HUES48 (cell line): ENCODE measurements around the gene CRB2.

ENCODE experiments used
- H3K27ac ChIP-seq: one replicate; pipeline ENCODE4 v1.7.0; 2013; ENCODE audit warnings: low read depth, low read length, inconsistent platforms
- H3K27me3 ChIP-seq: 2 replicates; pipeline ENCODE4 v1.6.1; 2013; ENCODE audit warnings: mild to moderate bottlenecking, low read length; ENCODE audit not compliant: control insufficient read depth, insufficient read depth
- H3K36me3 ChIP-seq: 2 replicates; pipeline ENCODE4 v1.6.1; 2013; ENCODE audit warnings: low read length; ENCODE audit not compliant: control insufficient read depth, insufficient read depth
- H3K4me1 ChIP-seq: 2 replicates; pipeline ENCODE4 v1.6.1; 2013; ENCODE audit warnings: mild to moderate bottlenecking, low read length; ENCODE audit not compliant: control insufficient read depth, insufficient read depth
- H3K4me3 ChIP-seq: 2 replicates; pipeline ENCODE4 v1.5.1; 2013; ENCODE audit warnings: mild to moderate bottlenecking, low read depth, low read length
- H3K9ac ChIP-seq: 2 replicates; pipeline ENCODE4 v1.6.1; 2013; ENCODE audit warnings: mild to moderate bottlenecking, low read depth, low read length, moderate library complexity
- H3K9me3 ChIP-seq: 2 replicates; pipeline ENCODE4 v1.6.1; 2013; ENCODE audit warnings: low read length; ENCODE audit not compliant: control insufficient read depth, insufficient read depth

The CRB2 gene

DNA sequence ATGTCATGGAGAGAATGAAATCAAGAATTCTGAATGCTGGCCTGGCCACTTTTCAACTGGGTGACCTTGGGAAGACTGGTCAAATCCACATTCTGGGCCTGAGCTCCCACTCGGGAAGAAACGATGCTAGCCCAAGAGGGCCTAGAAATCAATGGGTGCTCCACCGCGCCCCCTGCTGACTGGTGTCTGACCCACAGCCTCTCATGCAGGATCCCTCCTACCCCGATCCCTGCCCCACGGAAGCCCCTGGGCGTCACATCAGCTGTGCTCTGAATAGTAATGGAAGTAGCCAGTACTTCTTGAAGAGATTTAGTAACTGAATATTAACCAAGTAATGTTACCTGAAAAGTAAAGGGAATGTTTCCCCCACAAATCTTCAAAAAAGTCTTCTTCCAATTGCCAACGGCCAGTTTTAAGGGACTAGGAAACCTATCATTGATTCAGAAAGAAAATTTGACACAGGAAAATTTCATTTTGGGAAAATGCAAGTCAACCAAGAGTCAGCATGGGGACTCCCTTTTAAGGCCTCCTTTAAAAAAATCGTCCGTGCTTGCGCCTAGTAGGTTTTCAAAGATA lies 43.9 kb downstream of the CRB2 start:
- H3K27me3 ChIP-seq, result no peaks in the 10 kb centered on the region; the same call in 1 of the 2 replicates
- H3K4me3 ChIP-seq, result no peak overlapping the region
- H3K9me3 ChIP-seq, result no peaks in the 10 kb centered on the region
- H3K9ac ChIP-seq, result no peak overlapping the region
- H3K4me1 ChIP-seq, result peaks cover 8% of the 10 kb centered on the region; the same call in 1 of the 2 replicates
- H3K36me3 ChIP-seq, result no peaks in the 10 kb centered on the region
- no peak overlapping the region for H3K27ac ChIP-seq

DNA sequence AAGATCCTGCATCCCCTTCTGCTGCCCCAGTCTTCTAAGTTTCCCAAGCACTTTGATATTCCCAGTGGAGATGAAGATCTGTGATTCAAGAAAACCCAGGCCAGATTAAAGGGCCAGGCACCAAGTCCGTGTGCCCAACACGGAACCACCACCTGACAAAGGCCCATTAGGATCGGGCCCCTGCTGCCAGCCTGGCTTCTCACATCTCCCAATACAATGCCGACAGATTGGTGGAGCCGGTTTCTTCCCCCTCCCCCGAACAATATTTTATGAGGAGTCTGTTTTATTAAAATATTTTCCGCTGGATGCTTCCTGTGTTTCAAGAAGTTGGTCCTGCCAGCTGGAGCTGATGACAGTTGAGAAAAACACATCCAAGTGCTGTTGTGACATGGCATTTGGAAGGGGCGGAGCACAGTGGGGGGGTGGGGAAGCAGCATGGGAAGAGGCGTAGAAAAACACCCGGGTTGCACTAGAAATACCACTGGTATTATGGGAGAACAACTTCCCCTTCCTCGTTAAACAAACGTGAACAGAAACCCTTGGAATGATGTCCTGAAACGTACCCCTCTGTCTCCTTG lies 45.0 kb downstream of the CRB2 start:
- Histone ChIP-seq H3K9ac (no peak overlapping the region), H3K4me1 (peaks cover 9% of the 10 kb centered on the region), H3K27ac (no peak overlapping the region), H3K4me3 (no peak overlapping the region), H3K9me3 (no peaks in the 10 kb centered on the region), H3K27me3 (no peaks in the 10 kb centered on the region; the same call in 1 of the 2 replicates), H3K36me3 (no peaks in the 10 kb centered on the region)

DNA sequence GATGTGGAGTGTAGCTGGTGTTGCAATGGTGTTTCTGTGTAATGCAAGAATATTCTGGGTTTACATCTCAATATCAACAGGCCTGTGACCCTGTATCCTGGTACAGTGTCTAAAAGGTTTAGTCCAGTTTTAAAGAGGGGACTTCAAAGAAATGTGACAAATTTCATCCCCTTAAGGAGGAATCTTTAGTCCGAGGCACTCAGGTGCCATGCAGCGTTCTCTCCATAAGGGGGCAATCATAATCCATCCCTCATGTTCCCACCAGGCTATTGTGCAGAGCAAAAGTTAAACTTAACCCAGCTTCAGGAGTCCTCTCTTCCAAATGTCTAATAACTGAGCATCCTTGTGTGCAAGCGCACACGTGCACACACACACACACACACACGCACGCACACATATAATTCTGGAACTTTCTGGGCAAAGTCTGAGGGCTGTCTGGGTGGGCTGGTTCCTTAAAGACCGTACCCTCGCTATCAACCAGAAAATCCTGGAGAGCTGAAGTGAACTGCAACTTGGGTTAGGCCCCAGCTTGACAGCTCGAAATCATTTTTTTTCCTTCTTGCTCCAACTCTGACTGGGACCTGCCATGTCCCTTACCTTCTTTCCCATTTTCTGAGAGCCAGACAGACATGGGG lies 46.0 kb downstream of the CRB2 start:
- Histone ChIP-seq H3K27ac (no peak overlapping the region), H3K27me3 (no peaks in the 10 kb centered on the region; the same call in 1 of the 2 replicates), H3K4me3 (no peak overlapping the region), H3K9me3 (no peaks in the 10 kb centered on the region), H3K36me3 (no peaks in the 10 kb centered on the region), H3K4me1 (peaks cover 17% of the 10 kb centered on the region), H3K9ac (no peak overlapping the region)

DNA sequence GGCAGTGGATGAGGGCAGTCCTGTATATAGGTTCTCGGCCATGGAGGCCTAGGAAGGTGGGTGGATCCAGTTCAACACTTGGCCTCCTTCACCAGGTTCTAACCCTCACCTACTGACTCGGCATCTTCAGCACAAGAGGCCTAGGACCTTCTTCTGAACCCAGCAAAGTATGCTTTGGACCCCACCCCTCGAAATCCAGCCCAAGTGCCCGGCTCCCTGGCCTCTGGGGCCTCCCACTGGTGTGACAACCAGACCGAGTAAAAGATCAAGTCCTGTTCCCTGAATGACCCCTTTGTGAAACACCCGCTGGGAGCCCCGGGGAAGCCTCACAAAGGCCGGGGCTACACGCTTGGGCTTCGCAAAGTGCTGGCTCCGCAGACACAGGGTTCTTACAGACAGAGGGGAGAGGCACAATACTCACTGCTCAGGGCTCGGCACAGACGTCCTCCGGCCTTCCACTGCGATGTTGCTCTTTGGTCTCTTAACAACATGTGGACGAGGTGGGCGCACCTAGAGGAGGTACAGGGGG lies 47.0 kb downstream of the CRB2 start:
- Histone ChIP-seq H3K9me3 (no peaks in the 10 kb centered on the region), H3K4me1 (peaks cover 24% of the 10 kb centered on the region), H3K4me3 (no peak overlapping the region), H3K27me3 (no peaks in the 10 kb centered on the region; the same call in 1 of the 2 replicates), H3K9ac (no peak overlapping the region), H3K27ac (no peak overlapping the region), H3K36me3 (no peaks in the 10 kb centered on the region)

DNA sequence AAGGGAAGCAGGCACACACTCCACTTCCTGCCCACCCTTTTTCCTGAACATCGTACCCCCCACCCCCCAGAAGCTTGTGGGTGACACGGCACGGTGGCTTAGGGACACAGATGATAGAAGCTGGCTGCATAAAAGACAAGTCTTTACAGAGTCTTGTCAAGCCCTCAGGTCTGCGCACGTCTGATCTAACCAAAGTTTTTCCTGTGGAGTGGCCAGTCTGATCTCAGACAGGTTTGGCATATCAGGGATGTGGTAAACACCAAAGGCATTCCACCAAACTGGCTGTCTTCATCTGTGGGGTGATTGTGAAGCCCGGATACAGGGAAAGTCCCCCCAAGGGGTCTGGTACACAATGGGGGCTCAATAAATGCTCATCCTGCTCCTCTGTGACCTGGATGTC lies 50.0 kb downstream of the CRB2 start:
- H3K27me3 ChIP-seq, result no peaks in the 10 kb centered on the region; the same call in 1 of the 2 replicates
- no peaks in the 10 kb centered on the region for H3K36me3 ChIP-seq

DNA sequence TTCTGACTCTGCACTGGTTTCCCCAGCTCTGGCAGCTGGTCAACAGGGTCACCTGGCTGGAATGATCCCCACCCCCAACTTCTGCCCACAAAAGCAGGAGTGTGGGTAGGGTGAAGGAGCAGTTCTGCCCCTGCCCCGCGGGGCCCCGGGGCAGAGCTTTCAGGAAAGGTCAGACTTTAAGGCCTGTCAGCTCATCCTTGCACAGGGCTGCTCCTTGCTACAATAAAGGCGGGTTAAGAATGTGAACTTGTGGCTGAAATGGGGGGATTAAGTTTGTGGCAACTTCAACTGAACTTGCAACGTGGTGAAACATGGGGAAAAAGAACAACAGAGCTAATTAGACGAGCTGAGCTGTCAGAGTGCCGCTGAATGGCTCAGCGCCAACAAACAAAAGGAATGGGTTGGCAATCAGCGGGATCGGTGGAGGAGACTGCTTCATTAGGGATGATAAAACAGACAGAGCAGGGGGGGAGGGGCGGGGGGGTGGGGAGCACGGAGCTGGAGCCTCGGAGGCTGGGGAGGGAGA lies 50.8 kb downstream of the CRB2 start:
- H3K4me1 ChIP-seq, result peaks cover 24% of the 10 kb centered on the region
- H3K27me3 ChIP-seq, result no peaks in the 10 kb centered on the region; the same call in 1 of the 2 replicates
- H3K27ac ChIP-seq, result peak overlapping the region; percentile 14
- no peaks in the 10 kb centered on the region for H3K9me3 ChIP-seq
- no peak overlapping the region for H3K9ac ChIP-seq
- H3K36me3 ChIP-seq, result no peaks in the 10 kb centered on the region
- no peak overlapping the region for H3K4me3 ChIP-seq

More for the DNA sequence above, 50.0 kb downstream of the CRB2 start:
- Histone ChIP-seq H3K4me1 (peaks cover 24% of the 10 kb centered on the region), H3K9me3 (no peaks in the 10 kb centered on the region), H3K4me3 (no peak overlapping the region), H3K27ac (no peak overlapping the region), H3K9ac (no peak overlapping the region)

DNA sequence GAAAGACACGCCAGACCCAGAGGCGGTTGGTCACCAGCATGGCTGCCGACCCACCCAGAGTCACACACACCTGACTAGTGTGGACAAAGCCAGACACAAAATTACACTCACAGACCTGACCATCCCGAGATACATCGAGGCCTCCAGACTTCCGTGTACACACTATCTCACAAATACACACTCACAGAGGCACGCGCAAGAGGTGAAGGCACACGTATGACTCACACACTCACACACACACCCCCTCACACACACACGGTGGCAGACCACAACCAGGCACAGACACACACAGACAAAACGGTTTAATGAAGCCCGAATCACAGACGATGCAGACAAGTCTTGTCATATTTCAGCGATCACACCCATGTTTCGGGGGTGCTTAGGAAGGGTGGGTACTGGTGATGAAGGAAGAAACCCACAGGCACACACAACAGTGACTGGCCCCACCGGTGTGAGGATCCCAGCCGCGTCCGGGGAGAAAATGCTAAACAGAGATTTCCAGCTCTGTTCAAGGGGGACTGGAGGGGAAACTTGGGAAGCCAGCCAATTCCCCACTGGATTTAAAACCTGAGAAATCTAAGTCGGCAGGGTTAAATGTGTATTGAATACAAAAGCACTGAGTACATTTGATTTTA lies 51.3 kb downstream of the CRB2 start:
- H3K36me3 ChIP-seq, result no peaks in the 10 kb centered on the region
- H3K27ac ChIP-seq, result no peak overlapping the region
- no peaks in the 10 kb centered on the region for H3K9me3 ChIP-seq
- peaks cover 24% of the 10 kb centered on the region for H3K4me1 ChIP-seq
- H3K4me3 ChIP-seq, result no peak overlapping the region
- no peaks in the 10 kb centered on the region; the same call in 1 of the 2 replicates for H3K27me3 ChIP-seq
- H3K9ac ChIP-seq, result no peak overlapping the region

DNA sequence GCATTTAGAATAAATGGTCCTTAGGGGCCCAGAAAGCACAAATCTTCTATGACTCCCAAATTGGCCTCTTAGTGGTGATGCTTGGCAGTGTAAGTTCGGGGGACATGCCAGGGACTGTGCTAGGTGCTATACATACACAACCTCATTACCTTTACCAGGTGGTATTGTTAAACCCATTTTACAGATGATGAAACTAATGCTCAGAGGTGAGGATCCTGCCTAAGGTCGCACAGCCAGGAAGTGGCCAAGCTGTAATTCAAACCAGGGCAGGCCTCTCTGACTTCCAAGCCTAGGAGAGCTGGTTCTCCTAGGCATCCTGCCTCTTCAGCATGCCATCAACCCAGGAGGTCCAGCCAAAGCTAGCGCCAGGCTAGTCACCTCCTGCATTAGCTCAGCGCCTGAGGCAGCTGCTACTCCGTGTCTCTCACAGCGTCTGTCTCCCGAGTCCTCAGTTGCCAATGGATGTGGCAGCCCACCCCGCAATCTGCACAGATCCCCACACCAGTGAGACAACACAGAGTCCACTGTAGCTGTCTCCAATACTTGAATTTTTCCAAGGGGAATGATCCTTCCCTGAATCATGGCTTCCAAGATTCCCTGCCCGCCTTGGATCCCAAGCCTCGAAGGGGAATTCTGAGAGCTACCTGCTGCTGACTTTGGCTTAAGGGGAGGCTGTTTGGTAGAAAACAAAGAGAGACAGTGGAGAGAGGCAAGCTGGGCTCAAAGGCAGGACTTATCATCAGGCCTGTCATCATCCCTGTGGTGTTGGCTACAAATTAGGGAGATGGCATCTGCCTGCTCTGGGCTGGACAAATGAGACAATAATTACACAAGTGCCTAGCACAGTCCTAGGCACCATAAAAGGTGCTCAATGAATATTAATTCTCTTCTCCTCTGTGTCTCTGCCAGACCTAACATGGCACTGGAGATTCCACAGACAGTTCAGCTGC lies 52.6 kb downstream of the CRB2 start:
- no peaks in the 10 kb centered on the region for H3K9me3 ChIP-seq
- H3K4me1 ChIP-seq, result peaks cover 20% of the 10 kb centered on the region
- H3K27me3 ChIP-seq, result no peaks in the 10 kb centered on the region; the same call in 1 of the 2 replicates

DNA sequence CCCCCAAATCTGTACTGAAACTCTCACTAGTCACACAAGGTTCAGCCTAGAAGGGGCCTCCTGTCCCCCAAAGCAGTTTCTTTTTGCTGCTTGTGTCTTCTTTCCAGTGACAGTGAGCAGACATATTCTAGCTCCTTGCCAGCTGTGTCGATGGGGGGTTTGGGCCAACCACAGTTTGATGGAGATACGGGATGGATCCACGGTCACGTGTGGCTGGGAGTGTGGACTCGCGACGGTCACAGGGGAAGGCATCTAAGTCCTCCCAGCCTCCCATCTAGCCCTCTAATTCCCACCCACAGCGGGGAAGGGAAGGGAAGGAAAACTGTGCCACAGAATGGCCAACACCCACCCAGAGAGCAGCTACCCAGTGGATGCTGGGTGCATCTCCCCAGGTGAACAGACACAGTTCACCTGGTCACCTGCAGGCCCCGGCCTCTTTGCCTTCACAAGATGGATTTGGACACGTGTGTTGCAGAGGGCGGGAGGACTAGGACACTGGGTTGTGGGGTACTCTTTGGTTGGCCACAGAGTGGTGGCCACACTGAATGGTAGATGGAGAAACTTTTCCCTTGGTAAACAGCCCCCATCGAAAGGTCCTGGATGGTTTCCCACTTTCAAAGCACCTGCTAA lies 54.4 kb downstream of the CRB2 start:
- H3K4me3 ChIP-seq, result no peak overlapping the region
- no peak overlapping the region for H3K9ac ChIP-seq
- H3K27ac ChIP-seq, result no peak overlapping the region
- H3K4me1 ChIP-seq, result peaks cover 29% of the 10 kb centered on the region
- H3K27me3 ChIP-seq, result no peaks in the 10 kb centered on the region
- no peaks in the 10 kb centered on the region for H3K36me3 ChIP-seq
- no peaks in the 10 kb centered on the region for H3K9me3 ChIP-seq

More for the DNA sequence above, 52.6 kb downstream of the CRB2 start:
- Histone ChIP-seq H3K9ac (no peak overlapping the region), H3K4me3 (no peak overlapping the region), H3K36me3 (no peaks in the 10 kb centered on the region), H3K27ac (no peak overlapping the region)

DNA sequence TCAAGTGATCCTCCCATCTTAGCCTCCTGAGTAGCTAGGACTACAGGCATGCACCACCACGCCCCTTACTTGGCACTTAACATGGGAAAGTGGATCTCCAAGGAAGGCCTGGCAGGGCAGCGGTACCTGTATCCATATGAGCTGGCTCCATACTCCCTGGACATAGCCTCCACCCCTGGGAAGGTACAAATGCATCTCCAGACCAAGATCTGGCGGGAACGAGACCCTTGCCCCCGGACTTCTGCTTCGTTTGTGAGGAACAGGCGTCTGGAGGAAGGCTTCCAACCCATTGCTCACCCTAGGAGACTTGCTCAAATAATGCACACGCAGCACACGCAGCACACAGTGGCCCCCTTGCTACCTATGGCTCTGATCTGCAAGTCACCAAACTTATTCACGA lies 55.2 kb downstream of the CRB2 start:
- Histone ChIP-seq H3K9me3 (no peaks in the 10 kb centered on the region), H3K4me3 (no peak overlapping the region), H3K4me1 (peaks cover 26% of the 10 kb centered on the region), H3K27me3 (no peaks in the 10 kb centered on the region), H3K36me3 (no peaks in the 10 kb centered on the region), H3K27ac (no peak overlapping the region), H3K9ac (no peak overlapping the region)
